Putamen (tissue), 1 donor: ENCODE results near the gene TARS3.

Experiments
- DNase-seq: peaks from one replicate; pipeline ENCODE4 v3.0.0-alpha.2; 2016; ENCODE audit warnings: low spot score

Gene TARS3

GRCh38 chr15:101698314-101698713 is 26.0 kb downstream of the TARS3 start:
- DNase-seq = no peak

- no peak for DNase-seq
Observed at GRCh38 chr15:101697488-101697887, 26.8 kb downstream of the TARS3 start.

GRCh38 chr15:101696829-101697228 is 27.4 kb downstream of the TARS3 start:
- no peak for DNase-seq

- no peak for DNase-seq
Observed at GRCh38 chr15:101694261-101694660, 30.0 kb downstream of the TARS3 start.

GRCh38 chr15:101692801-101693598 is 31.3 kb downstream of the TARS3 start:
- no peak for DNase-seq

- no peak for DNase-seq
Observed at GRCh38 chr15:101689901-101690300, 34.4 kb downstream of the TARS3 start.

GRCh38 chr15:101686718-101687117 is 37.6 kb downstream of the TARS3 start:
- no peak for DNase-seq

- no peak for DNase-seq
Observed at GRCh38 chr15:101684877-101685276, 39.4 kb downstream of the TARS3 start.

- DNase-seq = no peak
Observed at GRCh38 chr15:101684384-101684783, 39.9 kb downstream of the TARS3 start.

- DNase-seq = no peak
Observed at GRCh38 chr15:101679806-101680205, 44.5 kb downstream of the TARS3 start.

- DNase-seq = no peak
Observed at GRCh38 chr15:101676921-101677329, 47.3 kb downstream of the TARS3 start.

- peak; percentile 42 for DNase-seq
Observed at GRCh38 chr15:101675796-101676582, 48.3 kb downstream of the TARS3 start.

GRCh38 chr15:101675015-101675414 is 49.3 kb downstream of the TARS3 start:
- DNase-seq = no peak

- DNase-seq = no peak
Observed at GRCh38 chr15:101672298-101672697, 52.0 kb downstream of the TARS3 start.

- no peak for DNase-seq
Observed at GRCh38 chr15:101669744-101670143, 54.5 kb downstream of the TARS3 start.

GRCh38 chr15:101667881-101668280 is 56.4 kb downstream of the TARS3 start:
- no peak for DNase-seq

GRCh38 chr15:101664303-101664913 is 59.9 kb downstream of the TARS3 start:
- DNase-seq = peak; percentile 41

- no peak for DNase-seq
Observed at GRCh38 chr15:101662203-101662602, 62.1 kb downstream of the TARS3 start.

- DNase-seq = no peak
Observed at GRCh38 chr15:101660005-101660404, 64.3 kb downstream of the TARS3 start.

GRCh38 chr15:101657968-101658784 is 66.1 kb downstream of the TARS3 start:
- DNase-seq = no peak

GRCh38 chr15:101657171-101657570 is 67.1 kb downstream of the TARS3 start:
- no peak for DNase-seq
